ENCODE measurements around the gene GBP1.

DNA sequence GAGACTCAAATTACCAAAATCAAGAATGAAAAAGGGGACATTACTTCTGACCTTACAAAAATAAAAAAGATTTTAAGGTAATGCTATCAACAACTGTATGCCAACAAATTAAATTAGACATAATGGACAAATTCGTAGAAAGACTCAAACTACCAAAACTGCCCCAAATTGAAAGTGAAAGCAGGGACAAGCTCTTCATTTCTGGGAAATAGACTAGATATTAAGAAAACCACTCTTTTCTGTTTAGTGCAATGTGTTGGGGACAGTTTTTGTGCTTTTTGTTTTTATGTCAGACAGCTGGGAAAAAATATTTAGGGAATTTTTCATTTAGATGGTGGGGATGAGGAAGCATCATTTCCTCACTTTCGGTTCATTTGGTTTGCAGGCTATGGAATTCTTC is 4.9 kb upstream of the GBP1 start:
- TF ChIP-seq, protein P1, sequence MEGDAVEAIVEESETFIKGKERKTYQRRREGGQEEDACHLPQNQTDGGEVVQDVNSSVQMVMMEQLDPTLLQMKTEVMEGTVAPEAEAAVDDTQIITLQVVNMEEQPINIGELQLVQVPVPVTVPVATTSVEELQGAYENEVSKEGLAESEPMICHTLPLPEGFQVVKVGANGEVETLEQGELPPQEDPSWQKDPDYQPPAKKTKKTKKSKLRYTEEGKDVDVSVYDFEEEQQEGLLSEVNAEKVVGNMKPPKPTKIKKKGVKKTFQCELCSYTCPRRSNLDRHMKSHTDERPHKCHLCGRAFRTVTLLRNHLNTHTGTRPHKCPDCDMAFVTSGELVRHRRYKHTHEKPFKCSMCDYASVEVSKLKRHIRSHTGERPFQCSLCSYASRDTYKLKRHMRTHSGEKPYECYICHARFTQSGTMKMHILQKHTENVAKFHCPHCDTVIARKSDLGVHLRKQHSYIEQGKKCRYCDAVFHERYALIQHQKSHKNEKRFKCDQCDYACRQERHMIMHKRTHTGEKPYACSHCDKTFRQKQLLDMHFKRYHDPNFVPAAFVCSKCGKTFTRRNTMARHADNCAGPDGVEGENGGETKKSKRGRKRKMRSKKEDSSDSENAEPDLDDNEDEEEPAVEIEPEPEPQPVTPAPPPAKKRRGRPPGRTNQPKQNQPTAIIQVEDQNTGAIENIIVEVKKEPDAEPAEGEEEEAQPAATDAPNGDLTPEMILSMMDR (conservative IDR thresholded peaks at IDR 0.05; ENCODE audit: low read length) = no peak
- no peak for TF ChIP-seq EZH2phosphoT487 (IDR thresholded peaks at IDR 0.05; ENCODE audit: borderline replicate concordance)
